ENCODE measurements around the gene GALNTL6.

The GALNTL6 gene

GRCh38 chr4:173044340-173044739, 1231.1 kb downstream of the GALNTL6 start:
- no peak for DNase-seq

- DNase-seq, result no peak
Observed at GRCh38 chr4:173045571-173045970, 1232.4 kb downstream of the GALNTL6 start.

- DNase-seq, result no peak
Observed at GRCh38 chr4:173046144-173046543, 1232.9 kb downstream of the GALNTL6 start.

GRCh38 chr4:173046818-173047217, 1233.6 kb downstream of the GALNTL6 start:
- no peak for DNase-seq

GRCh38 chr4:173051232-173051631, 1238.0 kb downstream of the GALNTL6 start:
- no peak for DNase-seq

- DNase-seq, result no peak
Observed at GRCh38 chr4:173051716-173052115, 1238.5 kb downstream of the GALNTL6 start.

- DNase-seq, result no peak
Observed at GRCh38 chr4:173052439-173052838, 1239.2 kb downstream of the GALNTL6 start.

GRCh38 chr4:173056271-173056670, 1243.1 kb downstream of the GALNTL6 start:
- DNase-seq, result no peak

- no peak for DNase-seq
Observed at GRCh38 chr4:173056710-173057109, 1243.5 kb downstream of the GALNTL6 start.

GRCh38 chr4:173057442-173057841, 1244.2 kb downstream of the GALNTL6 start:
- no peak for DNase-seq

GRCh38 chr4:173057901-173058300, 1244.7 kb downstream of the GALNTL6 start:
- no peak for DNase-seq

- no peak for DNase-seq
Observed at GRCh38 chr4:173061160-173061559, 1248.0 kb downstream of the GALNTL6 start.

- no peak for DNase-seq
Observed at GRCh38 chr4:173073939-173074500, 1260.8 kb downstream of the GALNTL6 start.

- DNase-seq, result no peak
Observed at GRCh38 chr4:173074501-173074946, 1261.3 kb downstream of the GALNTL6 start.

- DNase-seq, result no peak
Observed at GRCh38 chr4:173076903-173077634, 1263.9 kb downstream of the GALNTL6 start.

- no peak for DNase-seq
Observed at GRCh38 chr4:173088144-173088543, 1274.9 kb downstream of the GALNTL6 start.

All from CD4-positive, alpha-beta T cell treated with Interleukin-6 for 4 hours (primary cell).